ENCODE measurements around the gene PPP3CA.

DNA sequence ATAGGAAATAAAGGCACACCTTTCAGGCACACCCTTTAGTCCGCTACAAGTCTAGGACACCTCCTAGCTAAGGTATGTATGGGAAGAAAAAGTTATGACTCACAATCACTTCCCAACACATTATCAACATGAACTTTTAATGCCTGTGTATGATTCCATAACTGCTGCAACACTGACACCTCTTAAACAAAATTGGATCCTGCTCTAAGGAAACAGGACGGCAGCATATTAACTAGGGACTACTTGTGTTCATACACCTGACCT, 2.4 kb upstream of the PPP3CA start:
- TF ChIP-seq EZH2 (IDR thresholded peaks at IDR 0.05; ENCODE audit: low read length, unreplicated experiment) (no peak), EZH2phosphoT487 (IDR thresholded peaks at IDR 0.05; ENCODE audit: borderline replicate concordance, low read length) (no peak)
- TF ChIP-seq, protein P1, sequence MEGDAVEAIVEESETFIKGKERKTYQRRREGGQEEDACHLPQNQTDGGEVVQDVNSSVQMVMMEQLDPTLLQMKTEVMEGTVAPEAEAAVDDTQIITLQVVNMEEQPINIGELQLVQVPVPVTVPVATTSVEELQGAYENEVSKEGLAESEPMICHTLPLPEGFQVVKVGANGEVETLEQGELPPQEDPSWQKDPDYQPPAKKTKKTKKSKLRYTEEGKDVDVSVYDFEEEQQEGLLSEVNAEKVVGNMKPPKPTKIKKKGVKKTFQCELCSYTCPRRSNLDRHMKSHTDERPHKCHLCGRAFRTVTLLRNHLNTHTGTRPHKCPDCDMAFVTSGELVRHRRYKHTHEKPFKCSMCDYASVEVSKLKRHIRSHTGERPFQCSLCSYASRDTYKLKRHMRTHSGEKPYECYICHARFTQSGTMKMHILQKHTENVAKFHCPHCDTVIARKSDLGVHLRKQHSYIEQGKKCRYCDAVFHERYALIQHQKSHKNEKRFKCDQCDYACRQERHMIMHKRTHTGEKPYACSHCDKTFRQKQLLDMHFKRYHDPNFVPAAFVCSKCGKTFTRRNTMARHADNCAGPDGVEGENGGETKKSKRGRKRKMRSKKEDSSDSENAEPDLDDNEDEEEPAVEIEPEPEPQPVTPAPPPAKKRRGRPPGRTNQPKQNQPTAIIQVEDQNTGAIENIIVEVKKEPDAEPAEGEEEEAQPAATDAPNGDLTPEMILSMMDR (conservative IDR thresholded peaks at IDR 0.05; ENCODE audit: low read depth, low read length): no peak
